Measurements from ENCODE around the gene MREG.

Gene MREG

DNA sequence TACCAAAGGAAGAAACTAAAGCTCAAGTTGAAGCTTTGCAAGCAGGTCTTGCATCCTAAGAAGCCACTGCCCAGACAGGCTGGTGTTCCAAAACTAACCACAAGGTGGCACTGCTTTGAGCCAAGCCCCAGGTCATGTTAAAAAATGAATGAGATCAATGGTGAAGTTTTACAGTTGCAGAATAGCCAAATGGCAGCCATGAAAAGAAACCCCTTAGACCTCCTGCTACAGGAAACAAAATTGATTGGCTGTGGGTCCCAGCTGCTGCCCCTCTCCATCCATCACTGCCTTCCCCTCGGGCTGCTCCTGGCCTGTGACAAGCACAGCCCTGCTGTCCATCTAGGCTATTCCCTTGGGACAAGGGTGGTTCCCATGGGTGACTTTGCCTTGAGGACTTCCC is 20.7 kb upstream of the MREG start:
- TF ChIP-seq RAD21 (IDR thresholded peaks at IDR 0.05; ENCODE audit: low read depth) (peak; percentile 63), CREB1 (IDR thresholded peaks at IDR 0.05; ENCODE audit: low read depth) (no peak)

- TF ChIP-seq TEAD4 (IDR thresholded peaks at IDR 0.05) (no peak), MAX (IDR thresholded peaks at IDR 0.05) (no peak), FOXM1 (IDR thresholded peaks at IDR 0.05; ENCODE audit: borderline replicate concordance, low read depth) (no peak), TCF12 (IDR thresholded peaks at IDR 0.05; ENCODE audit: low read depth) (no peak), ZBTB7A (IDR thresholded peaks at IDR 0.05; ENCODE audit: low read depth) (no peak), TAF1 (IDR thresholded peaks at IDR 0.05; ENCODE audit: low read depth) (no peak), CEBPB (IDR thresholded peaks at IDR 0.05) (no peak), CREB1 (IDR thresholded peaks at IDR 0.05; ENCODE audit: low read depth) (no peak), YY1 (IDR thresholded peaks at IDR 0.05; ENCODE audit: low read depth) (no peak), NFIC (IDR thresholded peaks at IDR 0.05) (no peak), RAD21 (IDR thresholded peaks at IDR 0.05; ENCODE audit: low read depth) (no peak)
- TF ChIP-seq, protein P1, sequence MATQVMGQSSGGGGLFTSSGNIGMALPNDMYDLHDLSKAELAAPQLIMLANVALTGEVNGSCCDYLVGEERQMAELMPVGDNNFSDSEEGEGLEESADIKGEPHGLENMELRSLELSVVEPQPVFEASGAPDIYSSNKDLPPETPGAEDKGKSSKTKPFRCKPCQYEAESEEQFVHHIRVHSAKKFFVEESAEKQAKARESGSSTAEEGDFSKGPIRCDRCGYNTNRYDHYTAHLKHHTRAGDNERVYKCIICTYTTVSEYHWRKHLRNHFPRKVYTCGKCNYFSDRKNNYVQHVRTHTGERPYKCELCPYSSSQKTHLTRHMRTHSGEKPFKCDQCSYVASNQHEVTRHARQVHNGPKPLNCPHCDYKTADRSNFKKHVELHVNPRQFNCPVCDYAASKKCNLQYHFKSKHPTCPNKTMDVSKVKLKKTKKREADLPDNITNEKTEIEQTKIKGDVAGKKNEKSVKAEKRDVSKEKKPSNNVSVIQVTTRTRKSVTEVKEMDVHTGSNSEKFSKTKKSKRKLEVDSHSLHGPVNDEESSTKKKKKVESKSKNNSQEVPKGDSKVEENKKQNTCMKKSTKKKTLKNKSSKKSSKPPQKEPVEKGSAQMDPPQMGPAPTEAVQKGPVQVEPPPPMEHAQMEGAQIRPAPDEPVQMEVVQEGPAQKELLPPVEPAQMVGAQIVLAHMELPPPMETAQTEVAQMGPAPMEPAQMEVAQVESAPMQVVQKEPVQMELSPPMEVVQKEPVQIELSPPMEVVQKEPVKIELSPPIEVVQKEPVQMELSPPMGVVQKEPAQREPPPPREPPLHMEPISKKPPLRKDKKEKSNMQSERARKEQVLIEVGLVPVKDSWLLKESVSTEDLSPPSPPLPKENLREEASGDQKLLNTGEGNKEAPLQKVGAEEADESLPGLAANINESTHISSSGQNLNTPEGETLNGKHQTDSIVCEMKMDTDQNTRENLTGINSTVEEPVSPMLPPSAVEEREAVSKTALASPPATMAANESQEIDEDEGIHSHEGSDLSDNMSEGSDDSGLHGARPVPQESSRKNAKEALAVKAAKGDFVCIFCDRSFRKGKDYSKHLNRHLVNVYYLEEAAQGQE (IDR thresholded peaks at IDR 0.05; ENCODE audit: low read depth): no peak
- TF ChIP-seq, protein P2, sequence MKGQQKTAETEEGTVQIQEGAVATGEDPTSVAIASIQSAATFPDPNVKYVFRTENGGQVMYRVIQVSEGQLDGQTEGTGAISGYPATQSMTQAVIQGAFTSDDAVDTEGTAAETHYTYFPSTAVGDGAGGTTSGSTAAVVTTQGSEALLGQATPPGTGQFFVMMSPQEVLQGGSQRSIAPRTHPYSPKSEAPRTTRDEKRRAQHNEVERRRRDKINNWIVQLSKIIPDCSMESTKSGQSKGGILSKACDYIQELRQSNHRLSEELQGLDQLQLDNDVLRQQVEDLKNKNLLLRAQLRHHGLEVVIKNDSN (IDR thresholded peaks at IDR 0.05): no peak
Measured at GRCh38 chr2:216033403-216033802, 20.1 kb upstream of the MREG start.

GRCh38 chr2:216031960-216032689 is 18.8 kb upstream of the MREG start:
- TF ChIP-seq TCF12 (IDR thresholded peaks at IDR 0.05; ENCODE audit: low read depth) (no peak), FOXM1 (IDR thresholded peaks at IDR 0.05; ENCODE audit: borderline replicate concordance, low read depth) (no peak), EGR1 (IDR thresholded peaks at IDR 0.05) (no peak), YY1 (IDR thresholded peaks at IDR 0.05; ENCODE audit: low read depth) (no peak), ZBTB7A (IDR thresholded peaks at IDR 0.05; ENCODE audit: low read depth) (no peak), NFIC (IDR thresholded peaks at IDR 0.05) (no peak), EP300 (IDR thresholded peaks at IDR 0.05; ENCODE audit: borderline replicate concordance) (no peak), CEBPB (IDR thresholded peaks at IDR 0.05) (no peak), CREB1 (IDR thresholded peaks at IDR 0.05; ENCODE audit: low read depth) (no peak)
- TF ChIP-seq, protein P2 (IDR thresholded peaks at IDR 0.05): no peak

GRCh38 chr2:216030216-216030615 is 16.9 kb upstream of the MREG start:
- TF ChIP-seq MAX (IDR thresholded peaks at IDR 0.05) (no peak), TAF1 (IDR thresholded peaks at IDR 0.05; ENCODE audit: low read depth) (no peak), YY1 (IDR thresholded peaks at IDR 0.05; ENCODE audit: low read depth) (no peak)

DNA sequence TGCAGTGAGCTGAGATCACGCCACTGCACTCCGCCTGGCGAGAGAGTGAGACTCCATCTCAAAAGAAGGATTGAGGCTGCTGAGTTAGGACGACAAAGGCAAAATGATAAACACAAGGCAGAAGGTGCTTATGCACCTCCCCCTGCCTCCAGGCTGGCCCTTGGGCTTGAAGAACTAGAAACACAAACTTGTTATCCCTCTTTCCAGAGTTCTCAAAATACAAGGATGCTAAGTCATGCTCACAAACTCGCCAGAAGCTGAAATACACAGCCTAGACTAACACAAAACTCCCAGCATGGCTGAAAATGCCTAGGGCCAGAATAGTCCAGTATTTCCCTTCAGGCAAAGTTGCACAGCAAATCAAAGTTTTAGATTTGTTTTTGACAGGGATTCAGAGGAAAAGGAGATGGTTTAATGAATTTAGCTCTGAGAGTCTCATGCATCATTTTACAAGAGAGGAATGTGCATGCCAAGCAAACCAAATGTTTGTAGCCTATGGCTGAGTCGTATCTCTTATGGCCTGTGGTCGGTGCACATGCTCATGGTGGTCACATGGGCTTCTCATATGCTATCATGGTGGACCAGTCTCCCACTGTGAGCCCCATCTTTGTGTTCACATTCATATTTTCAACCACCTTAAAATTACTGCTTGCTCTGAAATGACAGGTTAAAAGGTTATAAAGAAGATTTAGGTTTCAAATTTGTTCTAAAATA is 16.2 kb upstream of the MREG start:
- TF ChIP-seq TAF1 (IDR thresholded peaks at IDR 0.05; ENCODE audit: low read depth) (no peak), EP300 (IDR thresholded peaks at IDR 0.05; ENCODE audit: borderline replicate concordance) (no peak)

DNA sequence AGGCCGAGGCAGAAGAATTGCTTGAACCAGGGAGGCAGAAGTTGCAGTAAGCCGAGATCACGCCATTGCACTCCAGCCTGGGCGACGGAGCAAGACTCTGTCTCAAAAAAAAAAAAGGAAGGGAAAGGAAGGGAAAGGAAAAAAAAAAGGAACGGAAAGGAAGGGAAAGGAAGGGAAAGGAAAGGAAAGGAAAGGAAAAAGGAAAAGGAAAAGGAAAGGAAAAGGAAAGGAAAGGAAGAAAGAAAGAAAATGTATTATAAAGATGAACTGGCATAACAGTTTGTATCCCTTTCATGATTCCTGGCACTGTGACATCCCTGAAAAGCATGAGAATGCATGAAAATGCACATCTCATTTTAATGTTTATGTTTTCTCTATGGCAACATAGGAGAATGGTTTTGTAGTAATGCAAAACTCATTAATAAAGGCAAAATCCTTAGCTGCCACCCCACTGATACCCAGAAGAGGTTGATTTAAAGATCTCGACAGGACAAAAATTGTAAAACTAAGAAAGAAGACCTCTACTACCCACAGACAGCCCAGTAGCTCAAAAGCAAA is 11.5 kb upstream of the MREG start:
- TF ChIP-seq CREB1 (IDR thresholded peaks at IDR 0.05; ENCODE audit: low read depth): no peak
- TF ChIP-seq NFIC (IDR thresholded peaks at IDR 0.05): no peak
- no peak for TF ChIP-seq ZBTB7A (IDR thresholded peaks at IDR 0.05; ENCODE audit: low read depth)
- no peak for TF ChIP-seq TEAD4 (IDR thresholded peaks at IDR 0.05)
- TF ChIP-seq RAD21 (IDR thresholded peaks at IDR 0.05; ENCODE audit: low read depth): no peak
- no peak for TF ChIP-seq FOXM1 (IDR thresholded peaks at IDR 0.05; ENCODE audit: borderline replicate concordance, low read depth)
- TF ChIP-seq, protein P2 (IDR thresholded peaks at IDR 0.05): no peak

DNA sequence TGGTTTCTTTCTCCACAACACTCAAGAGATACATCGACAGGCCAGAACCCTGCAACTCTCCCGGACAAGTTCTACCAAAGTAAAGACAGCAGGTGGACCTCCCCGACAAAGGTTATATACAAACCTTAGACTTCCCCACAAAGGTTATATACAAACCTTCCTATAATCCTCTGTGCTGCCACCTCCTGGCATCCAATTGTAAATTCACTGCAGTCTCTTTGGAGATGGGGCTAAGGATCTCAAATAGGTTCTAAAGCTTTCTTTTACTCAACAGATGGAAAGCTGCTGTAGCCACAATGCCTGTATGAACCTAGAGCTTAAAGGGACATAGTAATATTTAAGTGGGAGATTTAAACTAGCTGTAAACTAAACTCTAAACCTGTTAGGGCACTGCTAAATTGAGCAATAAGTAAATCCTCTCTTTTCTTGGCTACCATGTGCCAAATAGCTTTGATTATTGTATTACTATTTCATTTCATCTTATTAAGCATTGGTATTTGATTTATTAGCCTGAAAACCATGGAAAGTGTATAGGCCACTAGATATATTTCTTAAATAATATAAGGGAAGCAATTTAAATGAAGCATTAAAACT is 9.8 kb upstream of the MREG start:
- TF ChIP-seq CEBPB (IDR thresholded peaks at IDR 0.05) (no peak), TEAD4 (IDR thresholded peaks at IDR 0.05) (0 out of 2 replicates have a peak, but pooled peaks have one; percentile 22), RAD21 (IDR thresholded peaks at IDR 0.05; ENCODE audit: low read depth) (peak; percentile 46; the same call in 1 of the 2 replicates), MAX (IDR thresholded peaks at IDR 0.05) (no peak)
